HG03280 (cell line): ENCODE data around the gene DDX42.
"Not testable (repeated sequence)": the region's sequence is repeated elsewhere in the genome, so short reads cannot be mapped to it uniquely, and the experiment has no call there.

Source experiments
- ATAC-seq: cut with Tn5 transposase; IDR thresholded peaks from one replicate; pipeline ENCODE4 v1.9.1; 2021; ENCODE audit warnings: mild to moderate bottlenecking, moderate library complexity; ENCODE audit not compliant: unreplicated experiment

Gene DDX42

DNA sequence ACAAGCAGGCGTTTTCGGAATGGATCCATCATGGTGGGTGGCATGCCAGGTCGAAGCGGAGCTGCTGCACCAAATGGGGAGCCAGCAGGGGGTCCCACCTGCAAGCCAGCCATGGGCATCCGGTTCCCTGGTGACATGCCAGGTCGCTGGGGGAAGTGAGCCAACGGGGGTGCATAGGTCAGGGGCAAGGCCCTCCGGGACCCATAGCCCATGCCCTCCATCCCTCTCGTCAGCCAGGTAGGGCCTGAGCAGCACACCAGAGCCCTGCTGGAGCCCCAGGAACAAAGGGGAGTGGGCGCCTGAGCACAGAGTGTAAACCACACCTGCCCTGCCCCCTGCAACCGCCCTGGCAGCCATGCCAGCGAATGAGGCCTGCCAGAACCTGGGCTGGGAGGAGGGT, 63.5 kb downstream of the DDX42 start:
- no peak for ATAC-seq

DNA sequence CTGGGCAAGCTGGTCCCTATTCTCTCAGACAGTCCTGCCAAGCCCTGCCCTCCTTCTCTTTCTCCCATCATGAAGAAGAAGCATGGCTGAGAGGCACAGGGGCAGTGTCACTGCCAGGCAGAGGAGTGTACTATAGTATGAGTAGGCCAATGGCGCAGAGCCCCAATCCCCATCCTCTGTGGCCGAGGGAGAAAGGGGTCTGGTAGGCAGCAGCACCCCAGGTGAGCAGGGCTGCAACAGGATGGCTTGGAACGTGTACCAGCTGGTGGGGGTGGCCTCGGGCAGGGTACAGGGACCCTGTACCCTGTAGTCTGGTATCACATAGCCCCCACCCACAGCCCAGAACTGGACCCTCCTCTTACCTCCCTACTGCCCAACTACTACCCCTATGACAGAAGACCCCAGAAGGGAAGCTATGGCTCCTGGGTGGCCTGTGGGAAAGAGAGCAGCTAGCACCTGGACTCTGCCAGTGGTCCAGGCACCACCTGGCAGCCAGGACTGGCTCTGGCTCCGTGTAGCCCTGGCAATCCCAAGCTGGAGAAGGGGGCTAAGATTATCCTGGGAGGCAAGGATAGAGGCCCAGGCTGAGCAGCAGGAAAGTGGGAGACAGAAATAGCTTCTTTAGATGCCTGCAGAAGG, 64.1 kb downstream of the DDX42 start:
- no peak for ATAC-seq

GRCh38 chr17:63838631-63839171, 64.7 kb downstream of the DDX42 start:
- no peak for ATAC-seq

DNA sequence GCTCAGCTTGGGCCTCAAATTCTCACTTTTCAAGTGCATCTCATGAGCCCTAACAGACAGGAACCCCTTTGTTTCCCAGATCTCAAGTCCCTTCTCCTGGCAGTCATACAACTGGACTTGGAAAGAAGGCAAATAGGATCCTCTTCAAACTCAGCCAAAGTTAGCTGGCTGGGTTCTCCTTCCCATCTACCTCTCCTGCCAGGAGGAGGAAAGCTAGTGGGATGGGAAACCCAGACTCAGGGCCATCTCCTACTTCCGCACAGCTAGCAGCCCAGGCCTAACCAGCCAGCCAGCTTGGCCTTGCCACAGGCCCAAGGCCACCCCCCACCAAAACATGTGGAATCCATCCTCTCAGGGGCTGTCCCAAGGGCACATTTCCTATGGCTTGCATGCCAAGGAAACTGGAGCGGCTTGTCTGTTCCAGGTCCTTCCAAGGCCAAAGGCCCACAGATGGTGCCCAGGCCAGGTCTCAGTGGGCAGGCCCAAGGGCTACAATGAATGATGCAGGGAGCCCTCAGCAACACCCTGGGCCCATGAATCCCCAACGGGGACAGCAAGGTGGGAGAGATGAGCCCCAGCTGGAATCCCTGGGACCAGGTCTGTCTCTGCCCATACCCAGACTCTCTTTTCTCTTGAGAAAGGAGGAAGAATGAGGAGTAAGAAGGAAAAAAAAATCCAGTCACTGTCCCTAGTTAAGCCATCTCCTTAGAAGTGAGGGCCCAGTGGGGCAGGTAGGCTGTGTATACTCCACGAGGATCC, 66.8 kb downstream of the DDX42 start:
- no peak for ATAC-seq

GRCh38 chr17:63841350-63842172, 67.6 kb downstream of the DDX42 start:
- no peak for ATAC-seq

GRCh38 chr17:63842173-63842539, 68.2 kb downstream of the DDX42 start:
- peak; percentile 33 for ATAC-seq

DNA sequence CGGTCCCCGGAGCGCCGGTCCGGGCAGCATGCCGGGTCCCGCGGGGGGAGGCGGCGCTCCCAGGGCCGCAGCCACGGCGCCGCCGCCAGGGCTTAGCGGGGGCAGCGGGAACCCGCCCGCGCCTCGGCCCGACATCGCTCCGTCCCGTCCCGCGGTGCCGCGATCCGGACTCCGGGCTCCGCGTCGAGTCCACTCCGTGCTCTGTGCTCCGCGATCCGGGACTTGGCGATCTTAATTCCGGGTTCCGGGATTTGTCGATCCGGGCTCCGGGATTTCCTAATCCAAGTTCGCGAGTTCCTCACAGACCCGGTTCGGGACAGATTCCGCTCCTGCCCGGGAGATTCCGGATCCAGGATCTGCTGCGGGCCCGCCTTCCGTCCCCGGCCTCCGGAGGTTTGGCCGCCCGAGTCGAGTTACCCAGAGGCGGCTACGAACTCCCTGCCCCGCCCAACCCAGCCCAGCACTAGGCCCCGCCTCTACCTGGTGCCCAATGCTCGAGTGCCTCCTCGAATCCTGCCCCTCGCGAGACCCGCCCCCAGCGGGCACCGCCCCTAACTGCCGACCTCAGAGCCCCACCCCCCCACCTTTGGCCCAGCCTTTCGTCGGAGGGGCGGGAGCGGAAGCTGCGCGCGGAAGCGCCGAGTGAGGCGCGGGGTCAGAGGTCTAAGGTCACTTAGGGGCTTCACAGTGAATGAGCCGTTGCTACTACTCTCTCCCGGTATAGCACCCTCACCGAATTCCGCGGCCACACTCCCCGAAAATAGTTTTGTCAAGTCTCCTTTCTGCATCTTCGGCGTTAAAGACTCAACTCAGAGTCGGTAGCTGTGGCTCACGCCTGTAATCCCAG, 68.8 kb downstream of the DDX42 start, which contains the start of gene SMARCD2:
Gene SMARCD2 (minus strand): TSS at position 146 of the 847 bp plus-strand sequence. CDS start 11 bp downstream, at position 135.
- ATAC-seq = peak; percentile 78

DNA sequence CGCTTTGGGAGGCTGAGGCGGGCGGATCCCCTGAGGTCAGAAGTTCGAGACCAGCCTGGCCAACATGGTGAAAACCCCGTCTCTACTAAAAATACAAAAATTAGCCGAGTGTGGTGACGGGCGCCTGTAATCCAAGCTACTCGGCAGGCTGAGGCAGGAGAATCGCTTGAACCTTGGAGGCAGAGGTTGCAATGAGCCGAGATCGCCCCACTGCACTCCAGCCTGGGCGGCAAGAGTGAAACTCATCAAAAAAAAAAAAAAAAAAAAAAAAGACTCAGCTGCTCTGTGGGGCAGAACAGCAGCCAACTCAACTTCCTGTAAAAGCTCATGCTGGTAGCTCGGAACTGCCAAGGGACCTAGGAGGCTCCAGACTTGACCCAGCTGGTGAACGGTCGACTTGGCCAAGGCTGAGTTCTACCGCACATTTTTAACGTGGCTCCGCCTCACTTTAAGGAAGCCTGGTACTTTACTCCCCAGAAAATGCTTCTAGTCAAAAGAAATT, 69.5 kb downstream of the DDX42 start:
- not testable (repeated sequence) for ATAC-seq

GRCh38 chr17:63843910-63844677, 70.1 kb downstream of the DDX42 start:
- no peak for ATAC-seq

DNA sequence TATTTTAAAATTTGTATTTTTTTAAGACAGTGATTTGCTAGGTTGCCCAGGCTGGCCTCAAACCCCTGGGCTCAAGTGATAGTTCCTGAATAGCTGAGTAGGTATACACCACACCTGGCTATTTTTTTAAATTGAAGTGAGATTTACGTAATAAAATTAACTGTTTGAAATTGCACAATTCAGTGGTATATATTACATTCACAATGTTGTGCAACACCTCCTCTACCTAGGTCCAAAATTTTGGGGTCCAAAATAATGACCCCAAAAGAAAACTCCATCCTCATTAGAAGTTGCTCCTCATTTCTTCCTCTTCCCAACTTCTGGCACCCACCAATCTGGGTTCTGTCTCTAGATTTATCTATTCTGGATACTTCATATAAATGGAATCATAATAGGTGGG, 71.5 kb downstream of the DDX42 start:
- ATAC-seq = no peak

- no peak for ATAC-seq
These were observed 73.7 kb downstream of the DDX42 start for GRCh38 chr17:63847525-63848249.

DNA sequence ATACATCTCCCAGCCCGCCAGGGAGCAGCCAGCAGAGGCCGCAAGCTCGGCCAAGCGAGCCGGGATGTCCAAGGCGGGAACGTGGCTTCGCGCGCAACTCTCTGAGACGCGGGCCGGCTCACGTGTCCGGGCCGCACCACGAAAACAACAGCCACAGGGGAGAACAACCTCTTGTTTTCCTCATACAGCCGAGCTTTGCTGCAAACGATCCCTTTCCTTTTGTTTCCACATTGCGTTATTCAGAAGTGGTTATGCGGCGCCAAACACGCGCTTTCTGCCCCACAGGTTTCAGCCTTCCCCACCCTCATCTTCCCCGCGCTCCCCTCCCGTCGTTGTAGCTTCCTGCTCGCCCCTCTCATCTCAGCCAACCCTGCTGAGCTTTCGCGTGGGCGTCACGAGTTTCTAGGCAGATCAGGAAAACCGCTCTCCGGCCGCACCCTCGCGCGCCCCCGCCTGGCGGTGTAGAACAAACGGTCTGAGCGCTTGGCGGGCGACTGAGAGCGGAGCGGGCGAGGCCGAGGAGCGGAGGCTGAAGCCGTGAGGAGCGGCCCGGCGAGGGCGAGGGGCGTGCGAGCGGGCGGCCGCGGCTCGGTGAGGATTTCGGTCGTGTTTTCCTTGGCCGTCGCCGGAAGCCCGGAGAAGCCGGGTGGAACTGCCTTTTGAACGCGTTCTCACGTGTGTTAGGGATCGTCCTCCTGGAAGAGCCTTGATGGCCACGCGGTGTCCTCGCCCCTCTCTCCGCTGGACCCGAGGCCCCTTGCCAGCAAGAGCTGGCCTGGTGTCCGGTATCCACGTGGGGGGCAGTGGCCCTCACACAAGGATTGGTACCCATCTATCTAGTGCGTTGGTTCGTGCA, 75.1 kb downstream of the DDX42 start:
- peak; percentile 78 for ATAC-seq

- ATAC-seq = no peak
These were observed 76.4 kb downstream of the DDX42 start for GRCh38 chr17:63850401-63850800.

GRCh38 chr17:63853260-63853659, 79.3 kb downstream of the DDX42 start:
- ATAC-seq = no peak

DNA sequence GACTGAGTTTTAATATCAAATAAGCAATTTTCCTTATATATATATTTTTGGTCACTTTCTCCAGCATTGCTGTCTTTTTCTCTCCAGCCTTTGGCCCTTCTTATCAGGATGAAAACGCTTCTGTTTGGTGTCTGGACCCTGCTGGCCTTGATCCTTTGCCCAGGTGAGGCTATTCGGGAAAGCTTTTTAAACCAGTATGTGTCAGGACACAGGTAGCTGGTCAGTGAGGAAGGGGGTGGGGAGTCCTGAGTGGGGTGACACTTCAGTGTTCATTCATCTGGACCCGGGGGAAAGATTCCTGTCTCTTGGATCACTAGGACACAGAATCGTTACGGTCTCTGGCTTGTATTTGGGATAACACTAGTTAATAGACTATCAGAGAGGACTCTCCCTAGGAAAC, 80.7 kb downstream of the DDX42 start:
- ATAC-seq = no peak

DNA sequence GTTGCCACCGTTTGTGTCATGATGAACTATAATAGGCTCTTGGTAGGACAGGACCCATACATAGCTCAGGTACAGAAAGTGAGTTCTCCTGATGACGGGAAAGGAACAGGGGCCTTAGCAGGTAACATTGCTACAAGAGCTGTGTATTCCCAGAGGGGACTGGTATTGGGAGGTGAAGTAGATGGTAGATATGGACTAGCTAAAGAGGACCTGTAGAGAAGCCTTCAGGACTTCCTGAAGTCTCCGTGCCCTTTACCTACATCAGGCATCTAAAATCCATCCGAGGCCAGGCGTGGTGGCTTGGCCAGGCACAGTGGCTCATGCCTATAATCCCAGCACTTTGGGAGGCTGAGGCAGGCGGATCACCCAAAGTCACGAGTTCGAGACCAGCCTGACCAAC, 81.2 kb downstream of the DDX42 start:
- no peak for ATAC-seq

- ATAC-seq = not testable (repeated sequence)
These were observed 82.5 kb downstream of the DDX42 start for GRCh38 chr17:63856425-63856824.

GRCh38 chr17:63859257-63859656, 85.3 kb downstream of the DDX42 start:
- no peak for ATAC-seq
